Breast epithelium (tissue), 3 donors: ENCODE data around the gene PSAP.

Experiments used
- POLR2A ChIP-seq: fragments of 450-650 bp; IDR thresholded peaks from one replicate; pipeline ENCODE4 v1.6.1; 2016; ENCODE audit warnings: antibody characterized with exemption, mild to moderate bottlenecking, moderate library complexity
- POLR2AphosphoS5 ChIP-seq, 3 donors: sonication (generic); formaldehyde crosslinking; IDR thresholded peaks; one replicate each; pipeline ENCODE4 v1.6.1; 2017; ENCODE audit warnings: antibody characterized with exemption in 3 of 3
- TF ChIP-seq, protein P1 (sequence below), 3 donors: fragments of 450-650 bp; IDR thresholded peaks; one replicate each; pipeline ENCODE4 v1.5.1; 2016 to 2017; ENCODE audit warnings: antibody characterized with exemption in 3 of 3, mild to moderate bottlenecking in 3 of 3, moderate library complexity in 3 of 3

DNA sequence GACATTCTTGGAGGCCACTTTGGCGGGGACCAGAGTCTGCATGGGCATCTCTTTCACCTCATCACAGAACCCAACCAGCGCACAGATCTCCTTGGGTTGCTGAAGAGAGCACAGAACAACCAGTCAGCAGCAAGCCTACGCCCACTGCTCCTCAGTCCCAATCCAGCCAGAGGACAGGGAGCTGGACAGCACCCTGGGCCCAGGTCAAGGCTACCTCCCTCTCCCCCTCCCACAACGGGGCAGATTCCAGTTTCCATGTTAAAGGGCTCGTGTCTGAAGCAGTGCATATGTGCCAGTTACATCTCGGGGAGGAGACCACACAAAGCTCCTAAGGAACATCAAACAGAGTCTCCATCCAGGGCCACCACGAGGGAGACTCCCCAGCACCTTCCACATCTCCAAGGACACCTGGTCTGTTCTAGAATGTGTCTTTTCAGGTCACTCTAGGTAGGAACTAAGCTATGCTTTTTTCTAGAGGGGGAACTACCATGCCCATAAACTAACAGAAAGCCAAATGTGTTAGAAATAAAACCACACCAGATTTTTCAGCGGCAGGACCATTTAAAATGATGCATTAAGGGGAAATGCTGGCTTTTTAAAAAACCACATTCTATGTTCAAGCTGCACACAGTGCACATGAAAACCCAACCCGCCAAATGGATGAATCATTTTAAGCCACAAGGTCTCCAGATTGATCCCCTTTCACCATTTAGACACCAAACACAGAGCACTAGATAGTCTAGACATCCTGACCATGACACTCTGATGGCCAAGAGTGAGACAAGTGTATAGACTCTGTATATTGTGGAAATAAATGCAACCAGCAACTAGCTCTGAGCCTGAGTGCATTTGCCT is 28.9 kb downstream of the PSAP start:
- no peak for TF ChIP-seq POLR2A
- TF ChIP-seq, protein P1, sequence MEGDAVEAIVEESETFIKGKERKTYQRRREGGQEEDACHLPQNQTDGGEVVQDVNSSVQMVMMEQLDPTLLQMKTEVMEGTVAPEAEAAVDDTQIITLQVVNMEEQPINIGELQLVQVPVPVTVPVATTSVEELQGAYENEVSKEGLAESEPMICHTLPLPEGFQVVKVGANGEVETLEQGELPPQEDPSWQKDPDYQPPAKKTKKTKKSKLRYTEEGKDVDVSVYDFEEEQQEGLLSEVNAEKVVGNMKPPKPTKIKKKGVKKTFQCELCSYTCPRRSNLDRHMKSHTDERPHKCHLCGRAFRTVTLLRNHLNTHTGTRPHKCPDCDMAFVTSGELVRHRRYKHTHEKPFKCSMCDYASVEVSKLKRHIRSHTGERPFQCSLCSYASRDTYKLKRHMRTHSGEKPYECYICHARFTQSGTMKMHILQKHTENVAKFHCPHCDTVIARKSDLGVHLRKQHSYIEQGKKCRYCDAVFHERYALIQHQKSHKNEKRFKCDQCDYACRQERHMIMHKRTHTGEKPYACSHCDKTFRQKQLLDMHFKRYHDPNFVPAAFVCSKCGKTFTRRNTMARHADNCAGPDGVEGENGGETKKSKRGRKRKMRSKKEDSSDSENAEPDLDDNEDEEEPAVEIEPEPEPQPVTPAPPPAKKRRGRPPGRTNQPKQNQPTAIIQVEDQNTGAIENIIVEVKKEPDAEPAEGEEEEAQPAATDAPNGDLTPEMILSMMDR (IDR thresholded peaks at IDR 0.05): no peak
- TF ChIP-seq POLR2AphosphoS5 (IDR thresholded peaks at IDR 0.05): no peak
